Measurements from ENCODE around the gene C6orf89.

Gene C6orf89

GRCh38 chr6:36885461-36886401, at the start of gene C6orf89:
C6orf89 (plus strand) TSS chr6:36885952; CDS start chr6:36899445, 13,493 bp downstream.
- intact Hi-C loops (cut with DNase I): loop anchor here (1.0 to 10.0 kb wide), 2 partner anchors 94 to 289 kb away; partner anchors contain the start of gene PIM1
- peak; percentile 97 to 100 (median 98) for DNase-seq

- no peak for DNase-seq
- intact Hi-C loops (cut with DNase I): loop anchor here (5.0 to 10.0 kb wide), 2 partner anchors 44 to 62 kb away; no protein-coding TSS in a partner anchor
Observed at GRCh38 chr6:36836111-36837021, 49.4 kb upstream of the C6orf89 start.

GRCh38 chr6:36837022-36837339, 48.8 kb upstream of the C6orf89 start:
- intact Hi-C loops (cut with DNase I): loop anchor here (5.0 to 10.0 kb wide), 2 partner anchors 45 to 62 kb away; no protein-coding TSS in a partner anchor
- no peak for DNase-seq

GRCh38 chr6:36837686-36838085, 48.1 kb upstream of the C6orf89 start:
- intact Hi-C loops (cut with DNase I): loop anchor here (5.0 to 10.0 kb wide), 2 partner anchors 45 to 63 kb away; no protein-coding TSS in a partner anchor
- peak in 1 of 10 donors; percentile 67 for DNase-seq

- intact Hi-C loops (cut with DNase I): loop anchor here (5.0 to 10.0 kb wide), 2 partner anchors 47 to 64 kb away; no protein-coding TSS in a partner anchor
- peak in 5 of 10 donors; percentile 15 to 91 (median 84) for DNase-seq
Observed at GRCh38 chr6:36838896-36839748, 46.6 kb upstream of the C6orf89 start, which contains the start of gene CPNE5. CPNE5 (minus strand) TSS chr6:36839444; CDS start chr6:36839377, 67 bp downstream.

- peak in 7 of 10 donors; percentile 42 to 93 (median 55) for DNase-seq
- intact Hi-C loops (cut with DNase I): loop anchor here (5.0 to 10.0 kb wide), 2 partner anchors 48 to 65 kb away; no protein-coding TSS in a partner anchor
Observed at GRCh38 chr6:36839749-36840431, 45.9 kb upstream of the C6orf89 start.

- intact Hi-C loops (cut with DNase I): no loop called here
- DNase-seq: peak in 6 of 10 donors; percentile 31 to 91 (median 70)
Observed at GRCh38 chr6:36840432-36841403, 45.0 kb upstream of the C6orf89 start.

- intact Hi-C loops (cut with DNase I): no loop called here
- DNase-seq: no peak
Observed at GRCh38 chr6:36841756-36842155, 44.0 kb upstream of the C6orf89 start.

- intact Hi-C loops (cut with DNase I): no loop called here
- DNase-seq: no peak
Observed at GRCh38 chr6:36843170-36843569, 42.6 kb upstream of the C6orf89 start.

- no peak for DNase-seq
Observed at GRCh38 chr6:36844232-36845170, 41.3 kb upstream of the C6orf89 start.

GRCh38 chr6:36845233-36845632, 40.5 kb upstream of the C6orf89 start:
- intact Hi-C loops (cut with DNase I): no loop called here
- no peak for DNase-seq

More at GRCh38 chr6:36844232-36845170, 41.3 kb upstream of the C6orf89 start:
- intact Hi-C loops (cut with DNase I): no loop called here

- intact Hi-C loops (cut with DNase I): no loop called here
- DNase-seq: no peak
Observed at GRCh38 chr6:36847152-36847551, 38.6 kb upstream of the C6orf89 start.

- no peak for DNase-seq
- intact Hi-C loops (cut with DNase I): no loop called here
Observed at GRCh38 chr6:36847991-36848390, 37.8 kb upstream of the C6orf89 start.

- DNase-seq: no peak
- intact Hi-C loops (cut with DNase I): no loop called here
Observed at GRCh38 chr6:36848658-36849441, 36.9 kb upstream of the C6orf89 start.

GRCh38 chr6:36850021-36850420, 35.7 kb upstream of the C6orf89 start:
- intact Hi-C loops (cut with DNase I): loop anchor here (10.0 kb wide), 1 partner anchor 235 kb away; no protein-coding TSS in a partner anchor
- no peak for DNase-seq

All from posterior cingulate gyrus (tissue), 11 donors.